KBM-7 (cell line): ENCODE measurements around the gene CRNKL1.

ENCODE experiments used
- DNase-seq: peaks from one replicate; pipeline ENCODE4 v3.0.0-alpha.2; 2015
- in situ Hi-C: fragments of 300-500 bp; cut with MboI; formaldehyde crosslinking; loops from 2 replicates; pipeline ENCODE4 v1.14.3; 2020; ENCODE audit warnings: low sequenced_read_pairs, low pct_unique_long_range_greater_than_20kb, mixed read lengths

CRNKL1 gene

GRCh38 chr20:20065361-20065760 lies 13.1 kb upstream of the CRNKL1 start:
- no peak for DNase-seq
- in situ Hi-C loops: no loop called here

- no peak for DNase-seq
- in situ Hi-C loops: no loop called here
These were observed 11.9 kb upstream of the CRNKL1 start for GRCh38 chr20:20063941-20064702.

GRCh38 chr20:20060234-20060998 lies 8.2 kb upstream of the CRNKL1 start:
- no peak for DNase-seq
- in situ Hi-C loops: no loop called here

GRCh38 chr20:20051767-20052073 lies 546 bp downstream of the CRNKL1 start:
- DNase-seq: no peak
- in situ Hi-C loops: no loop called here

GRCh38 chr20:20039752-20040387 lies 12.4 kb downstream of the CRNKL1 start:
- in situ Hi-C loops: no loop called here

GRCh38 chr20:20038586-20038985 lies 13.7 kb downstream of the CRNKL1 start:
- no peak for DNase-seq
- in situ Hi-C loops: no loop called here

More at GRCh38 chr20:20039752-20040387, 12.4 kb downstream of the CRNKL1 start:
- no peak for DNase-seq

GRCh38 chr20:20037960-20038359 lies 14.3 kb downstream of the CRNKL1 start:
- DNase-seq: no peak
- in situ Hi-C loops: no loop called here

GRCh38 chr20:20036756-20037155 lies 15.5 kb downstream of the CRNKL1 start:
- in situ Hi-C loops: no loop called here
- no peak for DNase-seq

- in situ Hi-C loops: no loop called here
These were observed 17.8 kb downstream of the CRNKL1 start for GRCh38 chr20:20034486-20034885.

GRCh38 chr20:20031790-20032189 lies 20.5 kb downstream of the CRNKL1 start:
- no peak for DNase-seq
- in situ Hi-C loops: no loop called here

More at GRCh38 chr20:20034486-20034885, 17.8 kb downstream of the CRNKL1 start:
- no peak for DNase-seq

- in situ Hi-C loops: no loop called here
- no peak for DNase-seq
These were observed 25.0 kb downstream of the CRNKL1 start for GRCh38 chr20:20027284-20027683.

GRCh38 chr20:20024942-20025341 lies 27.3 kb downstream of the CRNKL1 start:
- no peak for DNase-seq
- in situ Hi-C loops: no loop called here

- DNase-seq: no peak
- in situ Hi-C loops: no loop called here
These were observed 28.9 kb downstream of the CRNKL1 start for GRCh38 chr20:20023395-20023794.

GRCh38 chr20:20022498-20022897 lies 29.8 kb downstream of the CRNKL1 start:
- DNase-seq: no peak

GRCh38 chr20:20021835-20022234 lies 30.4 kb downstream of the CRNKL1 start:
- in situ Hi-C loops: no loop called here

More at GRCh38 chr20:20022498-20022897, 29.8 kb downstream of the CRNKL1 start:
- in situ Hi-C loops: no loop called here

GRCh38 chr20:20020908-20021307 lies 31.4 kb downstream of the CRNKL1 start:
- DNase-seq: peak; percentile 27
- in situ Hi-C loops: no loop called here

More at GRCh38 chr20:20021835-20022234, 30.4 kb downstream of the CRNKL1 start:
- no peak for DNase-seq

- DNase-seq: no peak
- in situ Hi-C loops: no loop called here
These were observed 33.1 kb downstream of the CRNKL1 start for GRCh38 chr20:20019123-20019522.

GRCh38 chr20:20018366-20018765 lies 33.9 kb downstream of the CRNKL1 start:
- in situ Hi-C loops: no loop called here
- no peak for DNase-seq

- peak; percentile 20 for DNase-seq
- in situ Hi-C loops: no loop called here
These were observed 34.5 kb downstream of the CRNKL1 start for GRCh38 chr20:20017844-20018185.
